Ovary (tissue), 3 donors: Measurements from ENCODE around the gene MAB21L3.

Experiments used
- POLR2A ChIP-seq: fragments of 450-650 bp; IDR thresholded peaks from one replicate; pipeline ENCODE4 v1.6.1; 2017; ENCODE audit warnings: antibody characterized with exemption, mild to moderate bottlenecking, moderate library complexity
- TF ChIP-seq, protein P1 (sequence below), 3 donors: fragments of 450-650 bp in 2 of 3; fragments of 200-600 bp in 1 of 3; IDR thresholded peaks; one replicate each; pipeline versions ENCODE4 v1.5.1 to v1.8.0; 2016 to 2022; ENCODE audit warnings: antibody characterized with exemption in 3 of 3, mild to moderate bottlenecking in 1 of 3
- donor health status: DM: no; HTN: no; CAD: no.

DNA sequence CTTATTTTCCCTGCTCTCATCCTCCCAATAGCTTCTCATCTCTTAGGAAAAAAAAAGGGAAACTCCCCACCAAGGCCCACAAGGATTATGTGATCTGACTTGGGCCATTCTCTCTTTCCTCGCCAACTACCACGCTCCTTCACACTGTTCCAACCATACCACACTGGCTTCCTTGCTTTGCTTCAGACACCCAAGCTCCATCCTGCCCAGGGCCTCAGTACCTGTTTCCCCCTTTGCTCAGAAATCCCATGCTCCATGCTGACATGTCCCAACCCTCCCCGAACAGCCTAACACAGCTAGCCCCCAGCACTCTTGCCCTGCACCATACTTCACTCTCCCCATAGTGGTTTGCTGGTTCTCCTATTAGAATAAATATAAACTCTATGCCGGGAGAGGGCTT is 39.2 kb downstream of the MAB21L3 start:
- TF ChIP-seq, protein P1, sequence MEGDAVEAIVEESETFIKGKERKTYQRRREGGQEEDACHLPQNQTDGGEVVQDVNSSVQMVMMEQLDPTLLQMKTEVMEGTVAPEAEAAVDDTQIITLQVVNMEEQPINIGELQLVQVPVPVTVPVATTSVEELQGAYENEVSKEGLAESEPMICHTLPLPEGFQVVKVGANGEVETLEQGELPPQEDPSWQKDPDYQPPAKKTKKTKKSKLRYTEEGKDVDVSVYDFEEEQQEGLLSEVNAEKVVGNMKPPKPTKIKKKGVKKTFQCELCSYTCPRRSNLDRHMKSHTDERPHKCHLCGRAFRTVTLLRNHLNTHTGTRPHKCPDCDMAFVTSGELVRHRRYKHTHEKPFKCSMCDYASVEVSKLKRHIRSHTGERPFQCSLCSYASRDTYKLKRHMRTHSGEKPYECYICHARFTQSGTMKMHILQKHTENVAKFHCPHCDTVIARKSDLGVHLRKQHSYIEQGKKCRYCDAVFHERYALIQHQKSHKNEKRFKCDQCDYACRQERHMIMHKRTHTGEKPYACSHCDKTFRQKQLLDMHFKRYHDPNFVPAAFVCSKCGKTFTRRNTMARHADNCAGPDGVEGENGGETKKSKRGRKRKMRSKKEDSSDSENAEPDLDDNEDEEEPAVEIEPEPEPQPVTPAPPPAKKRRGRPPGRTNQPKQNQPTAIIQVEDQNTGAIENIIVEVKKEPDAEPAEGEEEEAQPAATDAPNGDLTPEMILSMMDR (IDR thresholded peaks at IDR 0.05): no peak
- TF ChIP-seq POLR2A: no peak
